Dendritic cell treated with granulocyte-macrophage colony-stimulating factor and Interleukin-4, amounts not matched to agents 40 ng/mL and 50 ng/mL, for 4 days (primary cell): ENCODE results near the gene ARHGAP22.

Experiments used
- H3K27ac Mint-ChIP-seq: one replicate; pipeline ENCODE4 v1.8.0; 2022; ENCODE audit warnings: mild to moderate bottlenecking, mixed read lengths
- H3K27me3 Mint-ChIP-seq: one replicate; pipeline ENCODE4 v1.8.0; 2022; ENCODE audit warnings: mild to moderate bottlenecking, mixed read lengths
- H3K36me3 Mint-ChIP-seq: one replicate; pipeline ENCODE4 v1.8.0; 2022; ENCODE audit warnings: low read depth, mixed read lengths
- H3K4me1 Mint-ChIP-seq: one replicate; pipeline ENCODE4 v1.8.0; 2022; ENCODE audit warnings: low read depth, mixed read lengths
- H3K4me3 Mint-ChIP-seq: one replicate; pipeline ENCODE4 v1.8.0; 2022; ENCODE audit warnings: mild to moderate bottlenecking, moderate library complexity, mixed read lengths
- H3K9me3 Mint-ChIP-seq: one replicate; pipeline ENCODE4 v1.8.0; 2022; ENCODE audit warnings: mixed read lengths
- intact Hi-C: fragments of 100-400 bp; cut with micrococcal nuclease; formaldehyde crosslinking; loops from one replicate; pipeline ENCODE4 v1.15.0; 2022

The ARHGAP22 gene

GRCh38 chr10:48625826-48626134 lies 20.9 kb upstream of the ARHGAP22 start:
- H3K36me3 Mint-ChIP-seq, result no peaks in the 10 kb centered on the region
- H3K27ac Mint-ChIP-seq, result peak overlapping the region; percentile 83
- peaks cover 3% of the 10 kb centered on the region for H3K27me3 Mint-ChIP-seq
- no peak overlapping the region for H3K4me3 Mint-ChIP-seq
- H3K9me3 Mint-ChIP-seq, result no peaks in the 10 kb centered on the region
- H3K4me1 Mint-ChIP-seq, result peaks cover 48% of the 10 kb centered on the region
- intact Hi-C loops, result no loop called here

GRCh38 chr10:48623607-48624132 lies 18.8 kb upstream of the ARHGAP22 start:
- no peak overlapping the region for H3K4me3 Mint-ChIP-seq

GRCh38 chr10:48623009-48623408 lies 18.1 kb upstream of the ARHGAP22 start:
- Mint-ChIP-seq H3K4me1 (peaks cover 50% of the 10 kb centered on the region), H3K36me3 (no peaks in the 10 kb centered on the region), H3K27me3 (peaks cover 3% of the 10 kb centered on the region), H3K9me3 (no peaks in the 10 kb centered on the region), H3K4me3 (no peak overlapping the region), H3K27ac (peak overlapping the region; percentile 83)
- intact Hi-C loops, result loop anchor here (1.0 kb wide), 1 partner anchor 11 kb away; no protein-coding TSS in a partner anchor

More at GRCh38 chr10:48623607-48624132, 18.8 kb upstream of the ARHGAP22 start:
- H3K4me1 Mint-ChIP-seq, result peaks cover 50% of the 10 kb centered on the region
- intact Hi-C loops, result loop anchor here (1.0 kb wide), 1 partner anchor 11 kb away; no protein-coding TSS in a partner anchor
- no peaks in the 10 kb centered on the region for H3K9me3 Mint-ChIP-seq
- peaks cover 3% of the 10 kb centered on the region for H3K27me3 Mint-ChIP-seq
- peak overlapping the region; percentile 83 for H3K27ac Mint-ChIP-seq
- H3K36me3 Mint-ChIP-seq, result no peaks in the 10 kb centered on the region

GRCh38 chr10:48620719-48621118 lies 15.8 kb upstream of the ARHGAP22 start:
- H3K9me3 Mint-ChIP-seq, result peaks cover 4% of the 10 kb centered on the region
- H3K4me1 Mint-ChIP-seq, result peaks cover 37% of the 10 kb centered on the region
- no peaks in the 10 kb centered on the region for H3K27me3 Mint-ChIP-seq
- no peak overlapping the region for H3K4me3 Mint-ChIP-seq
- intact Hi-C loops, result no loop called here
- no peak overlapping the region for H3K27ac Mint-ChIP-seq
- no peaks in the 10 kb centered on the region for H3K36me3 Mint-ChIP-seq

GRCh38 chr10:48616436-48616835 lies 11.6 kb upstream of the ARHGAP22 start:
- H3K27ac Mint-ChIP-seq, result no peak overlapping the region
- H3K4me1 Mint-ChIP-seq, result peaks cover 29% of the 10 kb centered on the region
- no peaks in the 10 kb centered on the region for H3K27me3 Mint-ChIP-seq
- peaks cover 17% of the 10 kb centered on the region for H3K9me3 Mint-ChIP-seq
- intact Hi-C loops, result no loop called here
- H3K4me3 Mint-ChIP-seq, result no peak overlapping the region
- no peaks in the 10 kb centered on the region for H3K36me3 Mint-ChIP-seq

GRCh38 chr10:48614481-48615390 lies 9.9 kb upstream of the ARHGAP22 start:
- Mint-ChIP-seq H3K27me3 (no peaks in the 10 kb centered on the region), H3K36me3 (no peaks in the 10 kb centered on the region), H3K4me3 (no peak overlapping the region), H3K4me1 (peaks cover 37% of the 10 kb centered on the region), H3K27ac (no peak overlapping the region), H3K9me3 (peaks cover 17% of the 10 kb centered on the region)
- intact Hi-C loops, result no loop called here

- Mint-ChIP-seq H3K9me3 (peaks cover 17% of the 10 kb centered on the region), H3K27ac (no peak overlapping the region), H3K4me3 (no peak overlapping the region), H3K4me1 (peaks cover 47% of the 10 kb centered on the region), H3K27me3 (no peaks in the 10 kb centered on the region), H3K36me3 (no peaks in the 10 kb centered on the region)
- intact Hi-C loops, result no loop called here
Measured at GRCh38 chr10:48613016-48613415, 8.1 kb upstream of the ARHGAP22 start.

GRCh38 chr10:48612236-48612943 lies 7.5 kb upstream of the ARHGAP22 start:
- H3K27ac Mint-ChIP-seq, result peak overlapping the region; percentile 53
- intact Hi-C loops, result no loop called here
- H3K27me3 Mint-ChIP-seq, result no peaks in the 10 kb centered on the region
- H3K9me3 Mint-ChIP-seq, result peaks cover 17% of the 10 kb centered on the region
- H3K4me1 Mint-ChIP-seq, result peaks cover 53% of the 10 kb centered on the region
- H3K36me3 Mint-ChIP-seq, result no peaks in the 10 kb centered on the region
- no peak overlapping the region for H3K4me3 Mint-ChIP-seq

- peaks cover 66% of the 10 kb centered on the region for H3K4me1 Mint-ChIP-seq
- H3K36me3 Mint-ChIP-seq, result no peaks in the 10 kb centered on the region
- H3K4me3 Mint-ChIP-seq, result no peak overlapping the region
- intact Hi-C loops, result no loop called here
- H3K27ac Mint-ChIP-seq, result no peak overlapping the region
- H3K27me3 Mint-ChIP-seq, result no peaks in the 10 kb centered on the region
- peaks cover 17% of the 10 kb centered on the region for H3K9me3 Mint-ChIP-seq
Measured at GRCh38 chr10:48611133-48611532, 6.3 kb upstream of the ARHGAP22 start.

GRCh38 chr10:48610585-48611093 lies 5.8 kb upstream of the ARHGAP22 start:
- H3K27me3 Mint-ChIP-seq, result no peaks in the 10 kb centered on the region
- H3K27ac Mint-ChIP-seq, result no peak overlapping the region
- no peaks in the 10 kb centered on the region for H3K36me3 Mint-ChIP-seq
- H3K4me1 Mint-ChIP-seq, result peaks cover 71% of the 10 kb centered on the region
- intact Hi-C loops, result no loop called here
- H3K9me3 Mint-ChIP-seq, result peaks cover 12% of the 10 kb centered on the region
- no peak overlapping the region for H3K4me3 Mint-ChIP-seq

- H3K27ac Mint-ChIP-seq, result no peak overlapping the region
- no peak overlapping the region for H3K4me3 Mint-ChIP-seq
- H3K27me3 Mint-ChIP-seq, result no peaks in the 10 kb centered on the region
- intact Hi-C loops, result loop anchor here (5.0 kb wide), 1 partner anchor 38 kb away; no protein-coding TSS in a partner anchor
- H3K36me3 Mint-ChIP-seq, result no peaks in the 10 kb centered on the region
- H3K9me3 Mint-ChIP-seq, result peaks cover 9% of the 10 kb centered on the region
- peaks cover 77% of the 10 kb centered on the region for H3K4me1 Mint-ChIP-seq
Measured at GRCh38 chr10:48609899-48610584, 5.2 kb upstream of the ARHGAP22 start.

GRCh38 chr10:48609441-48609840 lies 4.6 kb upstream of the ARHGAP22 start:
- H3K27ac Mint-ChIP-seq, result no peak overlapping the region
- peaks cover 9% of the 10 kb centered on the region for H3K9me3 Mint-ChIP-seq
- H3K36me3 Mint-ChIP-seq, result no peaks in the 10 kb centered on the region
- no peak overlapping the region for H3K4me3 Mint-ChIP-seq
- intact Hi-C loops, result loop anchor here (5.0 kb wide), 1 partner anchor 37 kb away; no protein-coding TSS in a partner anchor
- peaks cover 83% of the 10 kb centered on the region for H3K4me1 Mint-ChIP-seq
- no peaks in the 10 kb centered on the region for H3K27me3 Mint-ChIP-seq

GRCh38 chr10:48608976-48609375 lies 4.1 kb upstream of the ARHGAP22 start:
- Mint-ChIP-seq H3K27ac (no peak overlapping the region), H3K27me3 (peaks cover 2% of the 10 kb centered on the region), H3K9me3 (peaks cover 9% of the 10 kb centered on the region), H3K36me3 (peaks cover 1% of the 10 kb centered on the region), H3K4me3 (no peak overlapping the region), H3K4me1 (peaks cover 87% of the 10 kb centered on the region)
- intact Hi-C loops, result loop anchor here (1.0 to 5.0 kb wide), 2 partner anchors 37 to 47 kb away; no protein-coding TSS in a partner anchor
